Peyer's patch (tissue), 4 donors: ENCODE data around the gene REL.
"Not testable (repeated sequence)": the region's sequence is repeated elsewhere in the genome, so short reads cannot be mapped to it uniquely, and the experiment has no call there.

Source experiments
- POLR2A ChIP-seq, 2 donors: fragments of 450-650 bp; IDR thresholded peaks; one replicate each; pipeline ENCODE4 v1.5.1; 2017; ENCODE audit warnings: antibody characterized with exemption in 2 of 2, mild to moderate bottlenecking in 2 of 2, moderate library complexity in 2 of 2
- TF ChIP-seq, protein P1 (sequence below), 6 experiments: fragments of 450-650 bp in 4 of 6; fragments of 200-600 bp in 2 of 6; sonication (generic) in 1 of 6; IDR thresholded peaks; one replicate each; pipeline ENCODE4 v1.5.1; 2017 to 2019; ENCODE audit warnings: antibody characterized with exemption in 6 of 6, mild to moderate bottlenecking in 3 of 6, moderate library complexity in 1 of 6

DNA sequence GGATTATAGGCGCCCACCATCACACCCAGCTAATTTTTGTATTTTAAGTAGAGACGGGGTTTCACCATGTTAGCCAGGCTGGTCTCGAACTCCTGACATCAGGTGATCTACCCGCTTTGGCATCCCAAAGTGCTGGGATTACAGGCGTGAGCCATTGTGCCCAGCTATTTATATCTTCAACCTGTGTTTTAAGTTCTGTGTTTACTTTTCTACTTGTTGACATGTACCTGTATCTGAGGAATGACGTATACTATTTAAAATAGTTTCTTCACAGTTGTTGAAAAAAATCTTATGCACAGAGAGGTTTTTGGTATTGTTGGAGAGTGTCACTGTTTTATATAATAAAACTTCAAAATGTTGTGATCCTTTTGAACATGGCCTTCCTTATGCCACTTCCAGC lies 19.9 kb downstream of the REL start:
- TF ChIP-seq, protein P1, sequence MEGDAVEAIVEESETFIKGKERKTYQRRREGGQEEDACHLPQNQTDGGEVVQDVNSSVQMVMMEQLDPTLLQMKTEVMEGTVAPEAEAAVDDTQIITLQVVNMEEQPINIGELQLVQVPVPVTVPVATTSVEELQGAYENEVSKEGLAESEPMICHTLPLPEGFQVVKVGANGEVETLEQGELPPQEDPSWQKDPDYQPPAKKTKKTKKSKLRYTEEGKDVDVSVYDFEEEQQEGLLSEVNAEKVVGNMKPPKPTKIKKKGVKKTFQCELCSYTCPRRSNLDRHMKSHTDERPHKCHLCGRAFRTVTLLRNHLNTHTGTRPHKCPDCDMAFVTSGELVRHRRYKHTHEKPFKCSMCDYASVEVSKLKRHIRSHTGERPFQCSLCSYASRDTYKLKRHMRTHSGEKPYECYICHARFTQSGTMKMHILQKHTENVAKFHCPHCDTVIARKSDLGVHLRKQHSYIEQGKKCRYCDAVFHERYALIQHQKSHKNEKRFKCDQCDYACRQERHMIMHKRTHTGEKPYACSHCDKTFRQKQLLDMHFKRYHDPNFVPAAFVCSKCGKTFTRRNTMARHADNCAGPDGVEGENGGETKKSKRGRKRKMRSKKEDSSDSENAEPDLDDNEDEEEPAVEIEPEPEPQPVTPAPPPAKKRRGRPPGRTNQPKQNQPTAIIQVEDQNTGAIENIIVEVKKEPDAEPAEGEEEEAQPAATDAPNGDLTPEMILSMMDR (IDR thresholded peaks at IDR 0.05): not testable (repeated sequence)
- not testable (repeated sequence) for TF ChIP-seq POLR2A (IDR thresholded peaks at IDR 0.05)
